A673 (cell line): ENCODE data around the gene SLAIN2. TPM values are rescaled to one million over a fixed set of nuclear protein-coding genes. Genes with fewer than 3 reads are reported as not detected.
"Not testable (repeated sequence)": the region's sequence is repeated elsewhere in the genome, so short reads cannot be mapped to it uniquely, and the experiment has no call there.

Experiments used
- BruUV-seq: library from RNA; stranded (reverse); fragments of 400-500 nt; replicated peaks from 2 replicates; lab custom pipeline; 2021; lab: Mats Ljungman, UMichigan
- CTCF ChIA-PET: fragments of 300-600 bp; sonication (Branson Sonifier 250); formaldehyde crosslinking; loops from one replicate; lab custom pipeline; 2022; ENCODE audit warnings: antibody characterized with exemption; lab: Charles Lee
- POLR2A ChIA-PET: fragments of 300-600 bp; sonication (Branson Sonifier 250); formaldehyde crosslinking; loops from one replicate; lab custom pipeline; 2022; ENCODE audit warnings: antibody characterized with exemption; ENCODE audit not compliant: low non-redundant PET; lab: Charles Lee
- DNase-seq: peaks from one replicate; pipeline ENCODE4 v3.0.0-alpha.2; 2015; ENCODE audit warnings: low spot score
- H3K27ac ChIP-seq: fragments of 200-600 bp; sonication (generic); 2 replicates; pipeline ENCODE4 v1.5.1; 2016; ENCODE audit warnings: mixed run types, low read depth, mild to moderate bottlenecking, mixed read lengths, antibody characterized with exemption, low read length; ENCODE audit not compliant: poor library complexity, severe bottlenecking
- H3K27me3 ChIP-seq: fragments of 200-600 bp; sonication (generic); replicated peaks from 2 replicates; pipeline ENCODE4 v1.6.1; 2017; ENCODE audit warnings: mixed run types, low read depth, mild to moderate bottlenecking, mixed read lengths, antibody characterized with exemption, low read length; ENCODE audit not compliant: insufficient read depth, poor library complexity
- H3K36me3 ChIP-seq: fragments of 200-600 bp; sonication (generic); 2 replicates; pipeline ENCODE4 v1.6.1; 2016; ENCODE audit warnings: mixed run types, mild to moderate bottlenecking, mixed read lengths, antibody characterized with exemption, low read length; ENCODE audit not compliant: insufficient read depth, poor library complexity, severe bottlenecking
- H3K4me1 ChIP-seq: fragments of 200-600 bp; sonication (generic); 2 replicates; pipeline ENCODE4 v1.6.1; 2017; ENCODE audit warnings: mixed run types, mild to moderate bottlenecking, mixed read lengths, antibody characterized with exemption, low read length; ENCODE audit not compliant: insufficient read depth, poor library complexity, severe bottlenecking
- H3K4me3 ChIP-seq: fragments of 200-600 bp; sonication (generic); 2 replicates; pipeline ENCODE4 v1.5.1; 2016; ENCODE audit warnings: low read depth, mixed run types, mild to moderate bottlenecking, mixed read lengths, low read length; ENCODE audit not compliant: poor library complexity, severe bottlenecking
- H3K9me3 ChIP-seq: fragments of 200-600 bp; sonication (generic); 2 replicates; pipeline ENCODE4 v1.6.1; 2016; ENCODE audit warnings: mixed run types, low read depth, mild to moderate bottlenecking, mixed read lengths, antibody characterized with exemption, low read length; ENCODE audit not compliant: poor library complexity, severe bottlenecking
- EZH2 ChIP-seq: fragments of 200-600 bp; sonication (generic); IDR thresholded peaks from 2 replicates; pipeline ENCODE4 v1.6.1; 2017; ENCODE audit warnings: borderline replicate concordance, low read depth, mild to moderate bottlenecking, mixed read lengths, antibody characterized with exemption, low read length; ENCODE audit not compliant: poor library complexity, severe bottlenecking
- intact Hi-C: fragments of 100-400 bp; cut with micrococcal nuclease; formaldehyde crosslinking; loops from one replicate; pipeline ENCODE4 v1.10.0; 2022; ENCODE audit not compliant: unreplicated experiment
- total RNA-seq: library from RNA; stranded (reverse); gene quantifications from 2 replicates; pipeline ENCODE4 v1.2.3, GENCODE V29; 2021
- TF ChIP-seq, protein P1 (sequence below): fragments of 300-800, 200-600 bp; sonication (generic); conservative IDR thresholded peaks from 2 replicates; pipeline ENCODE4 v1.5.1; 2017; ENCODE audit warnings: low read depth, mild to moderate bottlenecking, antibody characterized with exemption, low read length, moderate library complexity, mixed read lengths

Gene SLAIN2
- total RNA-seq, 1 experiment from 2014 or later: 74.0 TPM

DNA sequence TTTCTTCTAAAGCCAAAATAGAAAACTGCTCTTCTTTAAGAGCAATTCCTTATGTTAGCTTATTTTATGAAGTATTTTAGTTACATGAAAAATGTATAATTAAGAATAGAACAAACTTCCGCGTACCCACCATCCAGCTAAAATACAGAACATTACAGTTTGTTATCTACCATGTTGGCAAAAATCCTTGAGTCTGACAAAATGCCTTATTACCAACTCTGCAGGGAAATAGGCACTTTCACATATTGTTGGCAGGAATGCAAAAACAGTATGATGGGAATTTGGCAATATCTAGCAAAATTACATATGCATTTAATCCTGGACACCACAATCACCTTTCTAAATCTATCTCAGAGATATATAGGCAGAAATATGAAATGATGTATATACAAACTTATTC, 32.4 kb upstream of the SLAIN2 start:
- no peak for TF ChIP-seq EZH2
- TF ChIP-seq, protein P1, sequence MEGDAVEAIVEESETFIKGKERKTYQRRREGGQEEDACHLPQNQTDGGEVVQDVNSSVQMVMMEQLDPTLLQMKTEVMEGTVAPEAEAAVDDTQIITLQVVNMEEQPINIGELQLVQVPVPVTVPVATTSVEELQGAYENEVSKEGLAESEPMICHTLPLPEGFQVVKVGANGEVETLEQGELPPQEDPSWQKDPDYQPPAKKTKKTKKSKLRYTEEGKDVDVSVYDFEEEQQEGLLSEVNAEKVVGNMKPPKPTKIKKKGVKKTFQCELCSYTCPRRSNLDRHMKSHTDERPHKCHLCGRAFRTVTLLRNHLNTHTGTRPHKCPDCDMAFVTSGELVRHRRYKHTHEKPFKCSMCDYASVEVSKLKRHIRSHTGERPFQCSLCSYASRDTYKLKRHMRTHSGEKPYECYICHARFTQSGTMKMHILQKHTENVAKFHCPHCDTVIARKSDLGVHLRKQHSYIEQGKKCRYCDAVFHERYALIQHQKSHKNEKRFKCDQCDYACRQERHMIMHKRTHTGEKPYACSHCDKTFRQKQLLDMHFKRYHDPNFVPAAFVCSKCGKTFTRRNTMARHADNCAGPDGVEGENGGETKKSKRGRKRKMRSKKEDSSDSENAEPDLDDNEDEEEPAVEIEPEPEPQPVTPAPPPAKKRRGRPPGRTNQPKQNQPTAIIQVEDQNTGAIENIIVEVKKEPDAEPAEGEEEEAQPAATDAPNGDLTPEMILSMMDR: no peak
- POLR2A ChIA-PET: interaction anchor here (0.6 kb wide), 1 partner anchor 113 kb away, joined by 4 read pairs; no protein-coding TSS in a partner anchor
- H3K27ac ChIP-seq: no peak overlapping the region
- H3K36me3 ChIP-seq: no peaks in the 10 kb centered on the region
- intact Hi-C loops: no loop called here
- CTCF ChIA-PET: no interaction called here
- no peaks in the 10 kb centered on the region for H3K27me3 ChIP-seq
- peaks cover 12% of the 10 kb centered on the region for H3K4me1 ChIP-seq
- no peak for DNase-seq
- no peaks in the 10 kb centered on the region for H3K9me3 ChIP-seq
- no peak overlapping the region for H3K4me3 ChIP-seq
- no TSS peak for BruUV-seq

DNA sequence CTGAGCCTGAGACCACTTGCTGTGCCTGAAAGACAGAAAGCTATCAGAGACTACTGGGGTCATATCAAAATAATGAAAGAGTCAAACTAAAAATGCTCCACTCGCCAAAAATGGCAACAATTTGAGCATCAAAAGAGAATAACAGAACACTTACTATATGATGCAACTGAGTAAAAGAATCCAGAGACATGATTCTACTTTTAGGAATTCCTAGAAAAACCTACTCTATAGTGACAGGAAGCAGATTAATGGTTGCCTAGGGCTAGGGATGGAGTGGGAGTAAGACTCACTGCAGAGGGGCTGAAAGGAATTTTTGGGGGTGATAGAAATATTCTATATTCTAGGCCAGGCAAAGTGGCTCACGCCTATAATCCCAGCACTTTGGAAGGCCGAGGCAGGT, 29.4 kb upstream of the SLAIN2 start:
- intact Hi-C loops: loop anchor here (10.0 kb wide), 1 partner anchor 653 kb away; no protein-coding TSS in a partner anchor
- TF ChIP-seq EZH2: no peak
- TF ChIP-seq, protein P1: no peak
- no peaks in the 10 kb centered on the region for H3K9me3 ChIP-seq
- ChIA-PET CTCF (no interaction called here), POLR2A (no interaction called here)
- DNase-seq: peak; percentile 68
- BruUV-seq: no TSS peak
- H3K4me3 ChIP-seq: no peak overlapping the region
- no peak overlapping the region for H3K27ac ChIP-seq
- H3K27me3 ChIP-seq: no peaks in the 10 kb centered on the region
- peaks cover 12% of the 10 kb centered on the region for H3K4me1 ChIP-seq
- H3K36me3 ChIP-seq: no peaks in the 10 kb centered on the region

DNA sequence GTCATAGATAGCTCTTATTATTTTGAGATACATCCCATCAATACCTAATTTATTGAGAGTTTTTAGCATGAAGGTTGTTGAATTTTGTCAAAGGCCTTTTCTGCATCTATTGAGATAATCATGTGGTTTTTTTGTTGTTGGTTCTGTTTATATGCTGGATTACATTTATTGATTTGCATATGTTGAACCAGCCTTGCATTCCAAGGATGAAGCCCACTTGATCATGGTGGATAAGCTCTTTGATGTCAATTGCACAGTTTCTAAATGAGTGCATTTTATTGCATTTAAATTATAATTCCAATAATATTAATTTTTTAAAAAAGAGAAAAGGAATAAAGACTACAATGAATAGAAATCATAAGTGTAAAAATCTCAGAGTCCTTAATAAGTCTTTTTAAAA, 26.6 kb upstream of the SLAIN2 start:
- H3K27me3 ChIP-seq, POLR2A ChIA-PET, DNase-seq, H3K4me3 ChIP-seq, H3K9me3 ChIP-seq, CTCF ChIA-PET, BruUV-seq, H3K36me3 ChIP-seq, H3K4me1 ChIP-seq, H3K27ac ChIP-seq: not testable (repeated sequence)
- intact Hi-C loops: loop anchor here (10.0 kb wide), 1 partner anchor 650 kb away; no protein-coding TSS in a partner anchor
